Stimulated activated CD8-positive, alpha-beta memory T cell treated with anti-CD3 and anti-CD28 coated beads, Interleukin-7, amount 100 ng/mL, for 48 hours (primary cell): ENCODE results near the gene SEL1L2.

ENCODE experiments used
- DNase-seq, 2 donors: peaks; one replicate each; pipeline ENCODE4 v3.0.0-alpha.2; 2020; ENCODE audit warnings: low read depth in 1 of 2; ENCODE audit errors: extremely low read depth in 1 of 2

SEL1L2 gene

DNA sequence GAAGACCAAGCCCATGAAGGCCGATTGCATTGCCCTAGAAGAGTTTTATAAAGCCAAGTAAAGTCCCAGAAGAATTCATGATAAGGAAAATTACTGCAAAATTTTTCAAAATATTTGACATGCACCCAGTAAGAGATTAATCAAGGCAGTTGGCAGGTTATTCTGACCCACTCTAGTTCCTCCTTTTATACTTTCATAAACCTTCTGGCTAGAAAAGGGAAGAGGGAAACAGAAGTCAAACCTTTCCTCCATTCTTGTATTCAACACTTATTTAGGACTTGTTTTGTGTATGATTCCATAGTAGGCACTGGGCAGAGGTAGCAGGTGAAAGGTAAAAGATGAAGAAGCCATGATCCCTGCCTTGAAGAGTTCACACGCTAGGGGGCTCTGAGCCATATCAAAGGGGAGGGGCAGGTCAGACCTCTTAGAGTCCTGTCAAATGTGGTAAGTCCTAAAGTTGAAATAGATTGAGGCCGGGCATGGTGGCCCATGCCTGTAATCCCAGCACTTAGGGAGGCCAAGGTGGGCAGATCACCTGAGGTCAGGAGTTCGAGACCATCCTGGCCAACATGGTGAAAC lies 120.2 kb downstream of the SEL1L2 start:
- no peak for DNase-seq

DNA sequence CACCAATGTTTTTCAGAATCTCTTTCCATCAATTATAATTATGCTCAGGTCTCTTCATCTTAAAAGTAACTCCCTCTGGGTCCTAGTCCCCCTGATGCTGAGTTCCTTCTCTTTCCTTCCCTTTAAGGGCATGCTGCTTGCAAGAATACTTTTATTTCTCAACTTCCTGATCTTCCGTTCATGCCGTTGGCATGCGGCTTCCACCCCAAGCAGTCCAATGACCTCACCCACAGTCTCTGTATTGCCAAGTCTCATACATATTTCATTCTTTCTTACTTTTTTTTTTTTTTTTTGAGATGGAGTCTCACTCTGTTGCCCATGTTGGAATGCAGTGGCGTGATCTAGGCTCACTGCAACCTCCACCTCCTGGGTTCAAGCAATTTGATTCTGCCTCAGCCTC lies 122.1 kb downstream of the SEL1L2 start:
- no peak for DNase-seq

- no peak for DNase-seq
Measured at GRCh38 chr20:13865791-13866351, 124.5 kb downstream of the SEL1L2 start.

- DNase-seq: no peak
Measured at GRCh38 chr20:13865156-13865555, 125.3 kb downstream of the SEL1L2 start.

GRCh38 chr20:13863244-13863643 lies 127.2 kb downstream of the SEL1L2 start:
- no peak for DNase-seq

GRCh38 chr20:13862245-13862644 lies 128.2 kb downstream of the SEL1L2 start:
- no peak for DNase-seq

DNA sequence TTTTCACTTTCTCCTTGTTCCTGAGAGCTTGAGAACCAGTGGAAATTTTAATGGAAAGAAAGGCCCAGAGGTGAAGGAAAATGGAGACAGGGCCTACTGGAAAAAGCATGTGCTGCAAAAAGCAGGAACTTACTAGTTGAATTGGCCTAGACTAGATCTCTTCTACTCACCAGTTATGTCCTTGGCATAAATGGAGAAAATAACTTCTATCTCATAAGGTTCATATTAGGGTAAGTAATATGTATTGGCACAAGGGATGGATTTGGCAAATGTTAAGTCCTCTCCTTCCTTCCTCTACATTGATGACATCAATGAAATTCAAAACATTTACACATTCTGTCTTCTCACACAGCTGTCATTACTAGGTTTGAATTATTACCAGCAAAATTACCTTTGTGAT lies 131.5 kb downstream of the SEL1L2 start:
- no peak for DNase-seq

DNA sequence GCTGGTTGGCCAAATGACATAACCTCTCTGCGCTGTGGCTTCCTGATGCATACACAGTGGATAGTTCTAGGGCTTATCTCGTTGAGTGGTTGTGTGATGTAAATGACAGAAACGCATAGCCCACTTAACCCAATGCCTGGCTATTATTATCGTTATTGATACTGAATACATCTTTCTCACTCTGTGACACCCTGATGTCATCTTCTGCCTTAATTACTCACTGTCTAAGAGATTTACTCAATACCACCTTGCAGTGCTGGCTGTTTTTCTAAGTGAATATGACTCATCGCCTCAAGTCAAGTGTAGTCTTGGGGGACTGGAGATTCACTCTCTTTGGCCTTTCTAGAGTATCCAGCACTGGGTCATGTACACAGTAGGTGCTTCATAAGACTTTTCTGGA lies 132.0 kb downstream of the SEL1L2 start:
- DNase-seq: no peak

- DNase-seq: no peak
Measured at GRCh38 chr20:13857961-13858360, 132.5 kb downstream of the SEL1L2 start.

- no peak for DNase-seq
Measured at GRCh38 chr20:13857304-13857703, 133.1 kb downstream of the SEL1L2 start.

GRCh38 chr20:13856354-13856753 lies 134.1 kb downstream of the SEL1L2 start:
- no peak for DNase-seq

- DNase-seq: no peak
Measured at GRCh38 chr20:13855613-13856012, 134.8 kb downstream of the SEL1L2 start.

- DNase-seq: no peak
Measured at GRCh38 chr20:13852306-13852705, 138.1 kb downstream of the SEL1L2 start.

DNA sequence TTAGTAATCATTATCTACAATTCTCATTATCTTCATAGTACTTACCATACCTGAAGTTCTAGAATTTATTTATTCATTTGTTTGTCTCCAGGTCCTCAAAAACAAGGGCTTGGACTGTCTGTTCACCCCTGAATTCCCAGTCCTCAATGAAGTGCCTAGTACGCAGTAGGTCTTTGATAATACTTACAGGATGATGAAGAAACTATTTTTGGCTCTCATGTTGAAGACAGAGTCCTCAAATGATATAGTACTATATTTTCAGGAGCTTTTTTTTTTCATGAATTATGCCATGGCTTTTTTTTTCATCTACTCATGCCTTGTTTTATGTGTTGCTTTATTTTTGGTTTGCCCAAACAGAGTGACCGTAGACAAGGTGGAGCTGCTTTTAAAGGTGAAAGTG lies 139.1 kb downstream of the SEL1L2 start:
- no peak for DNase-seq

- no peak for DNase-seq
Measured at GRCh38 chr20:13844296-13844695, 146.1 kb downstream of the SEL1L2 start.

DNA sequence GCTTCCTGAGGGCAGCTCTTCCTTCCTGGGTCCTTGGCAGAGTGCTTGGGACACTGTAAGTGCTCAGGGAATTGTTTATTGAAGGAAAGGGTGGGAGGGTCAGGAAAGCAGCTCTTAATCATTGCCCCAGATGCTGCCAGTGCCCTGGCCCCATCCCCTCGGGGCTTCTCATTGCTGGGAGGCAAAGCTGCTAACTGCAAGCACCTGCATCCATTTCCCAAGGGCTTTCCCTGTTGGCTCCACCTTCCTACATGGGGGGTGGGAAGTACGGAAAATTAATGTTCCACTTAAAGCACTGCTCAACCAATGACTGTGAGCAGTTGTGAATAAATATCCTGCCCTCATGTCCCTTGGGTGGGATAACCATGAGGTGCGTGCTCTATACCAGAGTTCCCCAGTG lies 149.2 kb downstream of the SEL1L2 start:
- no peak for DNase-seq

GRCh38 chr20:13840093-13840465 lies 150.3 kb downstream of the SEL1L2 start:
- DNase-seq: no peak

GRCh38 chr20:13839421-13840092 lies 150.9 kb downstream of the SEL1L2 start:
- no peak for DNase-seq

DNA sequence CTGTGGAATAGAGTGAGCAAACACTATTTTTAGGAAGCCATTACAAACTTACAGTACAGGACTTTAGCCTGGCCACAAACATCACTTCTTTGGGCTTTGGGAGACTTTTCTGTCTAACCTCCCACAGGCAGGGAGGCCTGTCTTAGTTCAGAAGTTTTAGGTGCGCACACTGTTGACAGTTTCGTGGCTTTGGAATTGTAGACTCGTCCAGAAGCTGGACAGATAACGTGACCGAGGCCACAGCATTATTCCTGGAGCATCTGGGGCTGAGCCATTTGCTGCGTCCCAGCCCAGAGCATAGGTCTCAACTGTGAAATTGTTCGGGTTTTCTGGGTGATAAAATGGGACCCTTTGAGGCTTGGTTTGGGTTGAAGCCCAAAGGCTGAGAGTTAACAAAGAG lies 151.8 kb downstream of the SEL1L2 start:
- DNase-seq: no peak

GRCh38 chr20:13831476-13831875 lies 158.9 kb downstream of the SEL1L2 start:
- DNase-seq: no peak

DNA sequence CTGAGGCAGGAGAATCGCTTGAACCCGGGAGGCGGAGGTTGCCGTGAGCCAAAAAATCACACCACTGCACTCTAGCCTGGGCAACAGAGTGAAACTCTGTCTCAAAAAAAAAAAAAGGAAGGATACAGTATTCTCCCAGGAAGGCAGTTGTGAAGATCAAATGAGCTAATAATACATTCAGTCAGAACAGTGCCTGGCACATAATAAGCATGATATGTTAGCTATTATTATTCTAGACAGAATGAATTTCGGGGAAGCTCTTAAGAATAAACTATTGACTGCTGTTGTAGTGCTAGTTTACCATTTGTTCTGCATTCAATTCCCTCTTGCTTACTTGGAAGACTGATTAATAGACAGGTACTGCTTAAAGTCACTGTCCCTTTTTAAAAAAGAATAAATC lies 164.9 kb downstream of the SEL1L2 start:
- DNase-seq: no peak

- no peak for DNase-seq
Measured at GRCh38 chr20:13824459-13824858, 166.0 kb downstream of the SEL1L2 start.

DNA sequence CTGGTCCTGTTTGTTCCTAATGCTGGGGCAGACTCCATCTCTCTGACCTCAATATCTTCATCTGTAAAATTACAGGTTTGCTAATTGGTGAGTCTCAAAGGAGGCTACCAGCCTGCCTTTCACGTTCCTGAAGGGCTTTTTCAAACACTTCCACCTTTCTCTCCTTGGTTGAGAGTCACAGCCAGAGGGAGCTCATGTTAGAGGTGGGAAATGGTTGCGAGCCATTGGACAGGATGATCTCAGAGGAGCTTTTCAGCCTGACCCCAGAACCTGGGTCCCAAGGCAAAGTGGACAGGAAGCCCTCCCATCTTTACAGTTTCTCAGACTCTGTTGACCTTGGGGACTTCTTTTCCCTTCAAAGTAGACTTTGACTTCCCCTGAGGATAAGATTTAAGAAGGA lies 168.0 kb downstream of the SEL1L2 start:
- no peak for DNase-seq
